Muscle layer of duodenum (tissue), 2 donors: ENCODE results near the gene NT5C1A.

ENCODE experiments used
- H3K27ac ChIP-seq: one replicate; pipeline ENCODE4 v1.7.0; 2013; ENCODE audit warnings: mild to moderate bottlenecking, low read length
- H3K27me3 ChIP-seq: one replicate; pipeline ENCODE4 v1.7.0; 2013; ENCODE audit warnings: low read depth, mild to moderate bottlenecking, control low read depth, low read length
- H3K36me3 ChIP-seq, 2 donors: one replicate each; pipeline ENCODE4 v1.7.0; 2013; ENCODE audit warnings: low read length in 2 of 2, control low read depth in 1 of 2, mild to moderate bottlenecking in 1 of 2; ENCODE audit not compliant: insufficient read depth in 2 of 2, control insufficient read depth in 1 of 2
- H3K4me1 ChIP-seq, 2 donors: one replicate each; pipeline ENCODE4 v1.7.0; 2013; ENCODE audit warnings: low read length in 2 of 2, mild to moderate bottlenecking in 2 of 2, control low read depth in 1 of 2, moderate library complexity in 1 of 2; ENCODE audit not compliant: insufficient read depth in 2 of 2, control insufficient read depth in 1 of 2
- H3K4me3 ChIP-seq, 2 donors: one replicate each; pipeline ENCODE4 v1.7.0; 2013; ENCODE audit warnings: low read length in 2 of 2, low read depth in 1 of 2, mild to moderate bottlenecking in 1 of 2
- H3K9me3 ChIP-seq, 2 donors: one replicate each; pipeline ENCODE4 v1.7.0; 2013; ENCODE audit warnings: low read length in 2 of 2, control low read depth in 1 of 2, mild to moderate bottlenecking in 1 of 2; ENCODE audit not compliant: control insufficient read depth in 1 of 2
- donor health status: healthy.

NT5C1A gene

GRCh38 chr1:39688706-39689105 lies 16.8 kb upstream of the NT5C1A start:
- Histone ChIP-seq H3K36me3 (no peaks in the 10 kb centered on the region), H3K27me3 (peaks cover 50% of the 10 kb centered on the region), H3K4me3 (no peak overlapping the region), H3K27ac (no peak overlapping the region), H3K4me1 (peaks cover 0 to 21% of the 10 kb centered on the region in 2 donors), H3K9me3 (no peaks in the 10 kb centered on the region)

GRCh38 chr1:39687243-39687642 lies 15.3 kb upstream of the NT5C1A start:
- no peak overlapping the region for H3K4me3 ChIP-seq
- H3K36me3 ChIP-seq = no peaks in the 10 kb centered on the region
- H3K9me3 ChIP-seq = no peaks in the 10 kb centered on the region
- peaks cover 0 to 15% of the 10 kb centered on the region in 2 donors for H3K4me1 ChIP-seq
- H3K27me3 ChIP-seq = peaks cover 46% of the 10 kb centered on the region
- no peak overlapping the region for H3K27ac ChIP-seq

- Histone ChIP-seq H3K27me3 (peaks cover 40% of the 10 kb centered on the region), H3K36me3 (no peaks in the 10 kb centered on the region), H3K27ac (no peak overlapping the region), H3K4me3 (no peak overlapping the region), H3K9me3 (no peaks in the 10 kb centered on the region), H3K4me1 (no peaks in the 10 kb centered on the region)
Observed at GRCh38 chr1:39685071-39685470, 13.2 kb upstream of the NT5C1A start.

- H3K4me1 ChIP-seq = no peaks in the 10 kb centered on the region
- no peaks in the 10 kb centered on the region for H3K9me3 ChIP-seq
- no peaks in the 10 kb centered on the region for H3K36me3 ChIP-seq
- H3K27me3 ChIP-seq = peaks cover 33% of the 10 kb centered on the region
- no peak overlapping the region for H3K27ac ChIP-seq
- no peak overlapping the region for H3K4me3 ChIP-seq
Observed at GRCh38 chr1:39684313-39684664, 12.4 kb upstream of the NT5C1A start.

GRCh38 chr1:39683591-39684312 lies 11.8 kb upstream of the NT5C1A start:
- H3K27ac ChIP-seq = no peak overlapping the region
- no peaks in the 10 kb centered on the region for H3K36me3 ChIP-seq
- peaks cover 32% of the 10 kb centered on the region for H3K27me3 ChIP-seq
- H3K4me3 ChIP-seq = no peak overlapping the region
- no peaks in the 10 kb centered on the region for H3K4me1 ChIP-seq
- H3K9me3 ChIP-seq = no peaks in the 10 kb centered on the region

GRCh38 chr1:39681999-39682398 lies 10.1 kb upstream of the NT5C1A start:
- Histone ChIP-seq H3K4me3 (no peak overlapping the region), H3K27ac (no peak overlapping the region), H3K9me3 (no peaks in the 10 kb centered on the region), H3K27me3 (peaks cover 30% of the 10 kb centered on the region), H3K4me1 (no peaks in the 10 kb centered on the region), H3K36me3 (no peaks in the 10 kb centered on the region)

GRCh38 chr1:39681294-39681693 lies 9.4 kb upstream of the NT5C1A start:
- H3K36me3 ChIP-seq = no peaks in the 10 kb centered on the region
- H3K4me1 ChIP-seq = no peaks in the 10 kb centered on the region
- H3K27me3 ChIP-seq = peaks cover 23% of the 10 kb centered on the region
- H3K9me3 ChIP-seq = no peaks in the 10 kb centered on the region
- no peak overlapping the region for H3K4me3 ChIP-seq
- no peak overlapping the region for H3K27ac ChIP-seq

GRCh38 chr1:39680751-39681150 lies 8.8 kb upstream of the NT5C1A start:
- Histone ChIP-seq H3K9me3 (no peaks in the 10 kb centered on the region), H3K36me3 (no peaks in the 10 kb centered on the region), H3K4me3 (no peak overlapping the region), H3K4me1 (no peaks in the 10 kb centered on the region), H3K27me3 (peaks cover 22% of the 10 kb centered on the region), H3K27ac (no peak overlapping the region)

GRCh38 chr1:39679821-39680220 lies 7.9 kb upstream of the NT5C1A start:
- no peak overlapping the region for H3K27ac ChIP-seq
- peaks cover 20% of the 10 kb centered on the region for H3K27me3 ChIP-seq
- no peaks in the 10 kb centered on the region for H3K36me3 ChIP-seq
- no peaks in the 10 kb centered on the region for H3K4me1 ChIP-seq
- no peak overlapping the region for H3K4me3 ChIP-seq
- H3K9me3 ChIP-seq = no peaks in the 10 kb centered on the region

- H3K4me1 ChIP-seq = no peaks in the 10 kb centered on the region
- H3K27me3 ChIP-seq = peaks cover 14% of the 10 kb centered on the region
- H3K9me3 ChIP-seq = no peaks in the 10 kb centered on the region
Observed at GRCh38 chr1:39678889-39679288, 7.0 kb upstream of the NT5C1A start.

GRCh38 chr1:39677645-39678044 lies 5.7 kb upstream of the NT5C1A start:
- Histone ChIP-seq H3K9me3 (no peaks in the 10 kb centered on the region), H3K36me3 (no peaks in the 10 kb centered on the region), H3K4me3 (no peak overlapping the region), H3K27me3 (peaks cover 13% of the 10 kb centered on the region), H3K27ac (no peak overlapping the region), H3K4me1 (peaks cover 0 to 2% of the 10 kb centered on the region in 2 donors)

More at GRCh38 chr1:39678889-39679288, 7.0 kb upstream of the NT5C1A start:
- no peaks in the 10 kb centered on the region for H3K36me3 ChIP-seq
- no peak overlapping the region for H3K27ac ChIP-seq
- no peak overlapping the region for H3K4me3 ChIP-seq

- Histone ChIP-seq H3K9me3 (no peaks in the 10 kb centered on the region), H3K36me3 (no peaks in the 10 kb centered on the region), H3K27me3 (peaks cover 10% of the 10 kb centered on the region), H3K27ac (no peak overlapping the region), H3K4me1 (peaks cover 0 to 8% of the 10 kb centered on the region in 2 donors), H3K4me3 (no peak overlapping the region)
Observed at GRCh38 chr1:39676948-39677548, 5.1 kb upstream of the NT5C1A start.
